ENCODE results near the gene SERPINE3.

GRCh38 chr13:51318876-51319275 lies 20.6 kb upstream of the SERPINE3 start:
- TF ChIP-seq CTCF (conservative IDR thresholded peaks at IDR 0.05 in 1 of 2, IDR thresholded peaks at IDR 0.05 in 1 of 2; ENCODE audit: low read depth in 1 of 2, low read length in 2 of 2) (no peak), EZH2 (IDR thresholded peaks at IDR 0.05; ENCODE audit: low read length, missing control alignments) (no peak)
